IMR-90 (cell line): Measurements from ENCODE around the gene PDCD1. TPM values are rescaled to one million over a fixed set of nuclear protein-coding genes. Genes with fewer than 3 reads are reported as not detected.

Experiments used
- ATAC-seq: fragments of 200-7000 bp; cut with Tn5 transposase; 2 replicates; pipeline ENCODE4 v1.9.1; 2020; ENCODE audit warnings: low read depth, mild to moderate bottlenecking, moderate library complexity
- BruUV-seq: library from RNA; stranded (reverse); fragments of 400-500 nt; replicated peaks from 2 replicates; lab custom pipeline; 2021; lab: Mats Ljungman, UMichigan
- CTCF ChIA-PET: fragments of 300-600 bp; formaldehyde crosslinking; extraction: SDS; loops from one replicate; lab custom pipeline; 2021; ENCODE audit warnings: antibody characterized with exemption; lab: Yijun Ruan, JAX
- POLR2A ChIA-PET: fragments of 300-600 bp; sonication (Branson Sonifier 250); formaldehyde crosslinking; loops from one replicate; lab custom pipeline; 2022; ENCODE audit warnings: antibody characterized with exemption; ENCODE audit not compliant: unreplicated experiment; lab: Charles Lee
- DNase-seq: peaks from one replicate; pipeline ENCODE4 v3.0.0; 2013
- H2AFZ ChIP-seq: replicated peaks from 2 replicates; pipeline ENCODE3; 2013; ENCODE audit warnings: low read length, mild to moderate bottlenecking; ENCODE audit not compliant: poor library complexity
- H2AK5ac ChIP-seq: 2 replicates; pipeline ENCODE4 v1.6.1; 2013; ENCODE audit warnings: low read depth, low read length, inconsistent platforms
- H2AK9ac ChIP-seq: replicated peaks from 2 replicates; pipeline ENCODE3; 2013; ENCODE audit warnings: mild to moderate bottlenecking, low read depth, low read length, moderate library complexity; ENCODE audit not compliant: poor library complexity
- H2BK120ac ChIP-seq: 2 replicates; pipeline ENCODE4 v1.6.1; 2013; ENCODE audit warnings: low read depth, low read length, inconsistent platforms
- H2BK15ac ChIP-seq: 3 replicates; pipeline ENCODE4 v1.6.1; 2013; ENCODE audit warnings: low read depth, low read length, inconsistent platforms
- H2BK20ac ChIP-seq: 2 replicates; pipeline ENCODE4 v1.6.1; 2013; ENCODE audit warnings: low read depth, mild to moderate bottlenecking, inconsistent platforms, low read length, moderate library complexity
- H2BK5ac ChIP-seq: 2 replicates; pipeline ENCODE4 v1.6.1; 2013; ENCODE audit warnings: mild to moderate bottlenecking, low read depth, low read length, inconsistent platforms; ENCODE audit not compliant: poor library complexity, severe bottlenecking
- H3K14ac ChIP-seq: replicated peaks from 2 replicates; pipeline ENCODE4 v1.6.1; 2013; ENCODE audit warnings: low read depth, low read length, inconsistent platforms
- H3K18ac ChIP-seq: 2 replicates; pipeline ENCODE4 v1.6.1; 2013; ENCODE audit warnings: low read depth, low read length, control low read depth
- H3K23ac ChIP-seq: 2 replicates; pipeline ENCODE4 v1.6.1; 2013; ENCODE audit warnings: low read depth, low read length, inconsistent platforms
- H3K27ac ChIP-seq: 2 replicates; pipeline ENCODE4 v1.5.1; 2013; ENCODE audit warnings: mild to moderate bottlenecking, control low read depth, low read length; ENCODE audit not compliant: insufficient read depth
- H3K27me3 ChIP-seq: 2 replicates; pipeline ENCODE4 v1.6.1; 2013; ENCODE audit warnings: low read length; ENCODE audit not compliant: control insufficient read depth, insufficient read depth
- H3K36me3 ChIP-seq: 2 replicates; pipeline ENCODE4 v1.6.1; 2013; ENCODE audit warnings: low read length, mixed read lengths; ENCODE audit not compliant: control insufficient read depth, insufficient read depth
- H3K4ac ChIP-seq: 2 replicates; pipeline ENCODE4 v1.6.1; 2013; ENCODE audit warnings: low read depth, low read length, inconsistent platforms
- H3K4me1 ChIP-seq: 2 replicates; pipeline ENCODE4 v1.6.1; 2013; ENCODE audit warnings: low read length, mixed read lengths; ENCODE audit not compliant: control insufficient read depth, insufficient read depth
- H3K4me2 ChIP-seq: 2 replicates; pipeline ENCODE4 v1.6.1; 2013; ENCODE audit warnings: low read depth, mild to moderate bottlenecking, control low read depth, low read length, moderate library complexity
- H3K4me3 ChIP-seq: 2 replicates; pipeline ENCODE4 v1.5.1; 2013; ENCODE audit warnings: low read depth, mild to moderate bottlenecking, control low read depth, low read length, moderate library complexity; ENCODE audit not compliant: insufficient read depth
- H3K56ac ChIP-seq: 2 replicates; pipeline ENCODE4 v1.6.1; 2013; ENCODE audit warnings: low read length, inconsistent platforms; ENCODE audit not compliant: insufficient read depth; ENCODE audit errors: extremely low read depth
- H3K79me1 ChIP-seq, 2 experiments: 2 replicates each; pipeline ENCODE4 v1.6.1; 2013; ENCODE audit warnings: low read length in 2 of 2, inconsistent platforms in 1 of 2, low read depth in 1 of 2
- H3K9ac ChIP-seq: 2 replicates; pipeline ENCODE4 v1.6.1; 2013; ENCODE audit warnings: low read depth, low read length, control low read depth
- H3K9me1 ChIP-seq: 2 replicates; pipeline ENCODE4 v1.6.1; 2013; ENCODE audit warnings: low read length, inconsistent platforms; ENCODE audit not compliant: insufficient read depth
- H3K9me3 ChIP-seq: 2 replicates; pipeline ENCODE4 v1.6.1; 2013; ENCODE audit warnings: low read length; ENCODE audit not compliant: control insufficient read depth, insufficient read depth
- H4K20me1 ChIP-seq: 2 replicates; pipeline ENCODE4 v1.6.1; 2013; ENCODE audit warnings: low read length, inconsistent platforms; ENCODE audit not compliant: insufficient read depth
- H4K5ac ChIP-seq: 2 replicates; pipeline ENCODE4 v1.6.1; 2013; ENCODE audit warnings: mild to moderate bottlenecking, low read depth, low read length, control low read depth
- H4K8ac ChIP-seq, 2 experiments: 2 replicates each; pipeline ENCODE4 v1.6.1; 2013; ENCODE audit warnings: low read depth in 2 of 2, low read length in 2 of 2, control low read depth in 1 of 2, inconsistent platforms in 1 of 2
- H4K91ac ChIP-seq: 2 replicates; pipeline ENCODE4 v1.6.1; 2013; ENCODE audit warnings: low read depth, low read length, inconsistent platforms; ENCODE audit not compliant: insufficient read depth
- BHLHE40 ChIP-seq: fragments of 150-350 bp; IDR thresholded peaks from 2 replicates; pipeline ENCODE4 v1.6.1; 2016; ENCODE audit warnings: mild to moderate bottlenecking, low read depth, low read length
- CEBPB ChIP-seq: IDR thresholded peaks from 2 replicates; pipeline ENCODE4 v1.6.1; 2012; ENCODE audit warnings: low read depth, low read length, improper control_type of control experiment
- CHD1 ChIP-seq: IDR thresholded peaks from 2 replicates; pipeline ENCODE4 v1.6.1; 2012; ENCODE audit warnings: low read depth, low read length, improper control_type of control experiment
- MAFK ChIP-seq: IDR thresholded peaks from 2 replicates; pipeline ENCODE4 v1.6.1; 2012; ENCODE audit warnings: low read depth, low read length, improper control_type of control experiment
- MAZ ChIP-seq: IDR thresholded peaks from 2 replicates; pipeline ENCODE4 v1.6.1; 2012; ENCODE audit warnings: low read depth, mild to moderate bottlenecking, low read length, improper control_type of control experiment, moderate library complexity, borderline replicate concordance
- NFE2L2 ChIP-seq: fragments of 150-350 bp; IDR thresholded peaks from 2 replicates; pipeline ENCODE4 v1.6.1; 2016; ENCODE audit warnings: low read depth, mild to moderate bottlenecking, low read length
- POLR2A ChIP-seq: IDR thresholded peaks from 2 replicates; pipeline ENCODE4 v1.6.1; 2012; ENCODE audit warnings: mild to moderate bottlenecking, low read depth, low read length
- RAD21 ChIP-seq: IDR thresholded peaks from 2 replicates; pipeline ENCODE4 v1.6.1; 2012; ENCODE audit warnings: low read length, improper control_type of control experiment
- RCOR1 ChIP-seq: IDR thresholded peaks from 2 replicates; pipeline ENCODE4 v1.6.1; 2012; ENCODE audit warnings: mild to moderate bottlenecking, low read length, improper control_type of control experiment; ENCODE audit not compliant: insufficient replicate concordance
- RFX5 ChIP-seq: IDR thresholded peaks from 2 replicates; pipeline ENCODE4 v1.8.0; 2012; ENCODE audit warnings: low read depth, mild to moderate bottlenecking, low read length, moderate library complexity
- SMC3 ChIP-seq: fragments of 150-350 bp; IDR thresholded peaks from 2 replicates; pipeline ENCODE4 v1.6.1; 2016; ENCODE audit warnings: low read depth, mild to moderate bottlenecking, antibody characterized with exemption, low read length, moderate library complexity
- USF2 ChIP-seq: fragments of 150-350 bp; IDR thresholded peaks from 2 replicates; pipeline ENCODE4 v1.6.1; 2017; ENCODE audit warnings: mild to moderate bottlenecking, antibody characterized with exemption, low read length, low read depth
- WGBS, 2 experiments: methylation state at CpG; one replicate each; pipeline versions ENCODE4 v1.1.5 to v1.1.7; 2013; ENCODE audit warnings: missing lambda C conversion rate in 2 of 2; ENCODE audit not compliant: insufficient read length in 1 of 2; ENCODE audit errors: extremely low coverage in 2 of 2; 5-methylcytosine and 5-hydroxymethylcytosine counted together
- dilution Hi-C: fragments of 300-500 bp; cut with HindIII; formaldehyde crosslinking; loops from one replicate; pipeline ENCODE4 v1.14.3; 2018; ENCODE audit warnings: low sequenced_read_pairs; ENCODE audit not compliant: unreplicated experiment
- in situ Hi-C: fragments of 300-500 bp; cut with MboI; formaldehyde crosslinking; loops from 3 replicates; pipeline ENCODE4 v1.14.3; 2019; ENCODE audit warnings: low sequenced_read_pairs, inconsistent platforms, mixed read lengths
- intact Hi-C: fragments of 100-400 bp; cut with micrococcal nuclease; formaldehyde crosslinking; loops from 2 replicates; pipeline ENCODE4 v1.10.0; 2022
- polyA plus RNA-seq, 3 experiments: library from polyadenylated mRNA; depleted of rRNA; stranded (reverse); fragments of >200 nt; gene quantifications; 2 replicates each; pipeline ENCODE4 v1.2.3, GENCODE V29; 2012; ENCODE audit warnings: low replicate concordance in 1 of 3
- total RNA-seq: library from RNA; depleted of rRNA; stranded (reverse); fragments of >200 nt; gene quantifications from 2 replicates; pipeline ENCODE4 v1.2.3, GENCODE V29; 2012
- TF ChIP-seq, protein P1 (sequence below): conservative IDR thresholded peaks from 2 replicates; pipeline ENCODE4 v1.5.1; 2012; ENCODE audit warnings: mild to moderate bottlenecking, low read depth, low read length, improper control_type of control experiment

The PDCD1 gene
- total and polyA plus RNA-seq, 2 of the 4 experiments (the other 2 are of a cell fraction), result not detected

- TF ChIP-seq RAD21, result no peak
Observed at GRCh38 chr2:241802421-241803318, 56.0 kb downstream of the PDCD1 start (continued).

GRCh38 chr2:241801611-241802420, 56.9 kb downstream of the PDCD1 start:
- H3K9me1 ChIP-seq, result no peaks in the 10 kb centered on the region; the same call in 1 of the 2 replicates
- no peak overlapping the region for H3K23ac ChIP-seq
- no peak overlapping the region for H2BK5ac ChIP-seq
- H4K8ac ChIP-seq, result no peak overlapping the region
- no peak for ATAC-seq
- in situ Hi-C loops (no loop called here), intact Hi-C loops (no loop called here), dilution Hi-C loops (no loop called here)
- no peaks in the 10 kb centered on the region for H3K36me3 ChIP-seq
- DNase-seq, result no peak
- H4K5ac ChIP-seq, result no peak overlapping the region
- no peak overlapping the region for H2BK120ac ChIP-seq
- no peak overlapping the region for H3K9ac ChIP-seq
- H3K56ac ChIP-seq, result no peak overlapping the region
- POLR2A ChIA-PET, result no interaction called here
- H2BK15ac ChIP-seq, result no peak overlapping the region
- no TSS peak for BruUV-seq
- no peak overlapping the region for H2AK5ac ChIP-seq
- no peak overlapping the region for H2BK20ac ChIP-seq
- 89% methylated on average over 19 of the region's 44 CpGs; no CpG with 5 or more reads in 1 of the 2 experiments for WGBS, 2 experiments
- no peak overlapping the region for H3K4me2 ChIP-seq
- H2AK9ac ChIP-seq, result no peak overlapping the region
- no peak overlapping the region for H3K27ac ChIP-seq
- CTCF ChIA-PET, result no interaction called here
- H4K91ac ChIP-seq, result no peak overlapping the region
- peaks cover 25% of the 10 kb centered on the region for H3K27me3 ChIP-seq
- H3K14ac ChIP-seq, result no peak overlapping the region
- no peaks in the 10 kb centered on the region for H3K79me1 ChIP-seq
- H3K18ac ChIP-seq, result no peak overlapping the region
- no peaks in the 10 kb centered on the region for H3K9me3 ChIP-seq
- H4K20me1 ChIP-seq, result no peaks in the 10 kb centered on the region
- no peak overlapping the region for H3K4ac ChIP-seq
- H3K4me3 ChIP-seq, result no peak overlapping the region
- no peak overlapping the region for H2AFZ ChIP-seq
- peaks cover 6% of the 10 kb centered on the region; the same call in 1 of the 2 replicates for H3K4me1 ChIP-seq
- no peak for TF ChIP-seq RAD21
- no peak for TF ChIP-seq BHLHE40
- TF ChIP-seq, protein P1, sequence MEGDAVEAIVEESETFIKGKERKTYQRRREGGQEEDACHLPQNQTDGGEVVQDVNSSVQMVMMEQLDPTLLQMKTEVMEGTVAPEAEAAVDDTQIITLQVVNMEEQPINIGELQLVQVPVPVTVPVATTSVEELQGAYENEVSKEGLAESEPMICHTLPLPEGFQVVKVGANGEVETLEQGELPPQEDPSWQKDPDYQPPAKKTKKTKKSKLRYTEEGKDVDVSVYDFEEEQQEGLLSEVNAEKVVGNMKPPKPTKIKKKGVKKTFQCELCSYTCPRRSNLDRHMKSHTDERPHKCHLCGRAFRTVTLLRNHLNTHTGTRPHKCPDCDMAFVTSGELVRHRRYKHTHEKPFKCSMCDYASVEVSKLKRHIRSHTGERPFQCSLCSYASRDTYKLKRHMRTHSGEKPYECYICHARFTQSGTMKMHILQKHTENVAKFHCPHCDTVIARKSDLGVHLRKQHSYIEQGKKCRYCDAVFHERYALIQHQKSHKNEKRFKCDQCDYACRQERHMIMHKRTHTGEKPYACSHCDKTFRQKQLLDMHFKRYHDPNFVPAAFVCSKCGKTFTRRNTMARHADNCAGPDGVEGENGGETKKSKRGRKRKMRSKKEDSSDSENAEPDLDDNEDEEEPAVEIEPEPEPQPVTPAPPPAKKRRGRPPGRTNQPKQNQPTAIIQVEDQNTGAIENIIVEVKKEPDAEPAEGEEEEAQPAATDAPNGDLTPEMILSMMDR, result no peak
- TF ChIP-seq NFE2L2, result no peak
- no peak for TF ChIP-seq RFX5
- TF ChIP-seq CEBPB, result no peak
- no peak for TF ChIP-seq SMC3
- no peak for TF ChIP-seq RCOR1
- TF ChIP-seq CHD1, result no peak
- no peak for TF ChIP-seq MAFK
- TF ChIP-seq POLR2A, result no peak
- no peak for TF ChIP-seq MAZ
- TF ChIP-seq USF2, result no peak
